ENCODE results near the gene ARSI.

DNA sequence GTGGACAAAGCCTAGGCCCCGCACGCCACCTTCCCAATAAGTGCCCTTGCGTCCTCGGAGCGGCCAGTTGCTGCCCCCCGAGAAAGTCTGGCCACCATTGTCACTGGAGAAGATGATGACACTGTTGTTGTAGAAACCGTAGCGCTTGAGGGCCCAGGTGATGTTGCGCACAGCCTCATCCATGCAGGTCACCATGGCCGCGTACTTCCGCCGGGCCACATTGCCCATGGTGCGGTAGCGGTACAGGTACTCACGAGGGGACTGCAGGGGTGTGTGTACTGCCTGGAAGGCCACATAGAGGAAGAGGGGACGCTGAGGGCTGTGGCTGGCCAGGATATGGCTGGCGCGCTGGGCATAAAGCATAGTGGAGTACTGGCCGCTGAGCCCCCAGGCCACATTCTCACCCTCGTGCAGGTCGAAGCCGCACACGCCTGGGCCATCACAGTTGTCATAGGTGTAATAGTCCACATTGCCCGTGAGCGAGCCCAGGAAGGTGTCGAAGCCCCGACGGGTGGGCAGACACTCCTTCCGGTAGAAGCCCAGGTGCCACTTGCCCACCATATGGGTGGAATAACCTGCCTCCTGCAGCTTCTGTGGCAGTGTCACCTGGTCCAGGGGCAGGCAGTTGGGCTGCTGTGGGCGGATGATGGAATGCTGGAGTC is 4.6 kb downstream of the ARSI start:
- TF ChIP-seq CTCF (conservative IDR thresholded peaks at IDR 0.05 in 1 of 2, IDR thresholded peaks at IDR 0.05 in 1 of 2; ENCODE audit: extremely low read depth in 1 of 2, insufficient read depth in 1 of 2, low read depth in 1 of 2, low read length in 2 of 2) (no peak), EZH2 (IDR thresholded peaks at IDR 0.05; ENCODE audit: borderline replicate concordance, low read length) (no peak)

Measured in mammary epithelial cell (primary cell).